NCI-H1694 treated with DMSO at 0.1 percent for 48 hours (cell line): ENCODE data around the gene COL15A1.
"Not testable (repeated sequence)": the region's sequence is repeated elsewhere in the genome, so short reads cannot be mapped to it uniquely, and the experiment has no call there.

Experiments
- DNase-seq: peaks from one replicate; lab custom pipeline; 2025; lab: John Stamatoyannopoulos, UW

Gene COL15A1

GRCh38 chr9:98943682-98944056, at the start of gene COL15A1:
Gene COL15A1, plus strand, starts transcription at chr9:98943907. Its CDS starts 155 bp downstream, at chr9:98944062.
- no peak for DNase-seq

- DNase-seq: no peak
Measured at GRCh38 chr9:98894171-98894570, 49.5 kb upstream of the COL15A1 start.

DNA sequence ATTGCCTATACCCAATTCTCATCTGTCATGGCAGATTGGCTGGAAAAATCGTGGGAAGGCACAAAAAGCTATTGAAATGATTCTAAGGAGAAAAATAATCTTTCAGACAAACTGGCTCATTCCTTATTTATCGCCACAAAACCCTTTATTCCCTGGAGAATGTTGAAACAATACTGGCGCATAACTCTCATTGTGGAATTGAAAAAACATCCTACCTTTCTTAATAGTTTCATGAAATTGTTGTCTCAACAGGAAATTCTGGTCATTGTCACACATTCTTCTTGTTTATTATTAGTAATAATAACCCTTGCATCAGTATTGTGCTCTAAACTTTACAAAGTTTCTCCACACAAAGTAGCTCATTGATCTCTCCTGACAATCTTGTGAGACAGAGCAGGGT, 48.9 kb upstream of the COL15A1 start:
- no peak for DNase-seq

- no peak for DNase-seq
Measured at GRCh38 chr9:98896632-98897031, 47.1 kb upstream of the COL15A1 start.

- no peak for DNase-seq
Measured at GRCh38 chr9:98897745-98898144, 46.0 kb upstream of the COL15A1 start.

DNA sequence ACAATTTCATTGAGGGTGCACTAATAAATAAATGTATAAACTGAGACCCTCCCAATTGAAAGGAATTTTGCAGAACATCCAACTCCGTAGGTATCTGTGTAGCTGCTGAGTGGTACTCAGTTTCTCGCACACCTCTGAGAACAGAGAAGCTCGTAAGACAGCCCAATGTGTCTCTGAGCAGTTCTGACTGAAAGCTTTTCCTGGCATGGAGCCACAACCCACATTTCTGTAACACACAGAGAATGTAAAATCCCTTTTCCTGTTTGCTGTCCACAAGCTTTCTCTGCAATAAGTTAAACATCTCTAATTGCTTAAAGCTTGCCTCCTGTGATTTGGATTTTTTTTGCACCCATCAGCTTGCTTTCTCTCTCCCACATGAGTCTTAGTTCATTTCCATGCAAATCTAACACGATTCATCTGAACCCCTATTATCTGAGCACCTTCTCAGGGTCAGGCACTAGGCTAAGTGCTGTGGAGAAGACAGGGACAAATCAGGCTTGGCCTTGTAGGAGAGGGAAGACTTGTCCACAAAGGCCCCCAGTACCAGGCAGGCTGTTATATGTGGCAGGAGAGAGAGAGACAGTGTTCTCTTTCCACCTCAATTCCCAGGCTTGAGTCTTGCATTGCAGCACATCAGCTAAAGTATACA, 44.2 kb upstream of the COL15A1 start:
- DNase-seq: no peak

GRCh38 chr9:98900244-98900643, 43.5 kb upstream of the COL15A1 start:
- no peak for DNase-seq

- DNase-seq: no peak
Measured at GRCh38 chr9:98900725-98901124, 43.0 kb upstream of the COL15A1 start.

- not testable (repeated sequence) for DNase-seq
Measured at GRCh38 chr9:98901843-98902242, 41.9 kb upstream of the COL15A1 start.

GRCh38 chr9:98902516-98902915, 41.2 kb upstream of the COL15A1 start:
- DNase-seq: no peak

DNA sequence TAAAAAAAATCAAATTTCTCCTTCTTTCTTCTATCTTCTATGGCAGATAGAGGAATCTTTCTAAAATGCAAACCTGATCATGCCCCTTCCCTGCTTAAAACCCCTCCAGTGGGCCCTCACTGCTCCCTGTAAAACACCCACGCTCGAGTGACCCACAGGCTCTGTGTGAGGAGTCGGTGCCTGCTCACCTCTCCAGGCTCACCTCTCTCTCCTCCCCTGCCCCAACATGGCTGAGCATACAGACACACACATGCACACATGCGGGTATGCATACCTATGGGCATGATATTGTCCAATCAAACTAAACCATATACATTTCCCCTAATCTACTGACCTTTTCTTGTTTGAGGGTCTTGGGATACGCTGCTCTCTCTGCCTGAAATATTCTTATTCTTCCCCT, 40.8 kb upstream of the COL15A1 start:
- no peak for DNase-seq

GRCh38 chr9:98903961-98904411, 39.7 kb upstream of the COL15A1 start:
- DNase-seq: no peak

- no peak for DNase-seq
Measured at GRCh38 chr9:98905015-98905414, 38.7 kb upstream of the COL15A1 start.

DNA sequence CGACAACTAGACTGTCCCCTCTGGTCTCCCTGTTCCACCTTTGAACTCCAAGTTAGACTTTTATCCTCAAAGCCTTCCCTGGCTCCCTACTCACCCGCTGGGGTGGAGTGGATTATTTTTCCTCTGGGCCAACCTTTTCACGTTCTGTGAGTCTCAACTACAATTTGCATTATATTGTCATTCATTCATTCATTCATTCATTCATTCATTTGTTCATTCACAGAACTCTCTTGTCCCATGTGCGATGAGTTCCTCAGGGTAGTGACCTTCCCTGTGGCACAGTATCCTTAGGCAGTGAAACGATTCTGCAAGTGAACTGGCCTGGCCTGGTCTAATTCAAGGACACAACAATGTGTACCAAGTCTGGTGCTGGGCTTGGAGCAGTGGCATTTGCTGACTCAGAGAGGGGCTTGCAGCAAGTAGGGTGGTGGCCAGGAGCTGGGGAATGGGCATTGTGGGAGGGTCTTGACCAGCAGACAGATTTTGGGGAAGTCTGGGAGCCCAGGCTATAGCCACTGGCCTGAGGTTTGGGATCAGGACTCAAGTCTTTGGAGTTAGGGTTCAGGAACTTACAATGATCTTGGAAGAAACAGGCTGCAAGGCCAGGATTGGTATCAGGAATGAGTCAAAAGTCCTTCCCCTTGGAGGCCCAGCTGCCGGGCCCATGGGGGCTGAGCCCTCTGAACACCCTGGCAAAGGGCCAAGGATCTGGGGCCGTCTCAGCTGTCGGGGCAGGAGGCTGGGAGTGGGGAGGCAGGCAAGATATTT, 37.2 kb upstream of the COL15A1 start:
- DNase-seq: no peak

- DNase-seq: no peak
Measured at GRCh38 chr9:98907055-98907454, 36.7 kb upstream of the COL15A1 start.

GRCh38 chr9:98908897-98909634, 34.6 kb upstream of the COL15A1 start:
- no peak for DNase-seq

GRCh38 chr9:98909935-98910334, 33.8 kb upstream of the COL15A1 start:
- no peak for DNase-seq

GRCh38 chr9:98911042-98911441, 32.7 kb upstream of the COL15A1 start:
- no peak for DNase-seq

DNA sequence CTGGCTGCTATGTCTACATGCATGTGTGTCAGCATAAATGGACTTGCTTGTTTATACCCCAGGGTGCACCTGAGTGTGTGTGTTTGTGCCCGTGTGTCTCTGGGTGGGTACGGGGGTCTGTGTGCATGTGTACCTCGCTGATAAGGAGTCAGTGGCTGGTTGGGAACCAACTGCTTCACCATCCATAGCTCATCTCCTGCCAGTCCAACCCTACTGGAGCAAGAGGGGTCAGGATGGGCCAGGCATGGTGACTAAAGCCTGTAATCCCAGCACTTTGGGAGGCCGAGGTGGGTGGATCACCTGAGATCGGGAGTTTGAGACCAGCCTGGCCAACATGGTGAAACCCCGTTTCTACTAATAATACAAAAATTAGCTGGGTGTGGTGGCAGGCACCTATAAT, 32.0 kb upstream of the COL15A1 start:
- not testable (repeated sequence) for DNase-seq

GRCh38 chr9:98912450-98912849, 31.3 kb upstream of the COL15A1 start:
- DNase-seq: no peak

DNA sequence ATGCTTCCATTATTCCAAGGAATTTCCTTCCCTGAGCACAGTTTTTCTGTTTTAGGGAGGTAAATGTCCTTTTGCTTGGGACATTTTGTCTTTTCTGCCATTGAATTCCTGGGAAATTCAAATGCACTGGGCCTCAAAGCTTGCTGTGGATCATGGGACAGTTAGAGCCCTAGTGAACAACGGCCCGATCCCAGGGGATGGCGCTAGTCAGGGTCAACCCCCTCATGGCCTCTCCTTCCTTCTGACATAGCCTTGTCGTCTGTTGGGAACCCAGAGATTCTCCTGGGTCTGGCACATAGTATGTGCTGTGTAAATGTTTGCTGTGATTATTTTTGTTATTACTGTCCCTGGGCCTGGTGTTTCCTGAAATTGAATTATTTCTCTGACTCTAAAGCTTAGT, 30.7 kb upstream of the COL15A1 start:
- DNase-seq: no peak

DNA sequence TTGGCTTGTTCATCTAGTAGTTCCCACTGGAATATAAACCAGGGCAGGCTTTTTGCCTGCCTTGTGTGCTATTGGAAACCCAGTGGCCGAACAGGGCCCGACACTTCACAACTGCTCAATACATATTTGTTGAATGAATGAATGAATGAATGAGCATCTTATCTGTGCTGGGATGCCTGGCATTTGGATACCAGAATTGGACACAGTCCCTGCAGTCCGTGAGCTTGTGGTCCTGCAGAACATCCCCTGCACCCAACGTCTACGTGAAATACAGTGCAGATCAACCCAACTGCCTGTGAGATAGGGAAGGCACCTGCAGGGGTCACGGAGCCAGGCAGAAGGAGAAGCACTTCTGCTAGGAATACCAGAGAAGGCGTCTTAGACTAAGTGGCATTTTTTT, 30.0 kb upstream of the COL15A1 start:
- DNase-seq: no peak

- DNase-seq: no peak
Measured at GRCh38 chr9:98915599-98915998, 28.1 kb upstream of the COL15A1 start.
